Measurements from ENCODE around the gene LOXL1. TPM values are rescaled to one million over a fixed set of nuclear protein-coding genes. Genes with fewer than 3 reads are reported as not detected.

The LOXL1 gene
- polyA plus RNA-seq, 2 donors, result 7.2 to 9.6 TPM

DNA sequence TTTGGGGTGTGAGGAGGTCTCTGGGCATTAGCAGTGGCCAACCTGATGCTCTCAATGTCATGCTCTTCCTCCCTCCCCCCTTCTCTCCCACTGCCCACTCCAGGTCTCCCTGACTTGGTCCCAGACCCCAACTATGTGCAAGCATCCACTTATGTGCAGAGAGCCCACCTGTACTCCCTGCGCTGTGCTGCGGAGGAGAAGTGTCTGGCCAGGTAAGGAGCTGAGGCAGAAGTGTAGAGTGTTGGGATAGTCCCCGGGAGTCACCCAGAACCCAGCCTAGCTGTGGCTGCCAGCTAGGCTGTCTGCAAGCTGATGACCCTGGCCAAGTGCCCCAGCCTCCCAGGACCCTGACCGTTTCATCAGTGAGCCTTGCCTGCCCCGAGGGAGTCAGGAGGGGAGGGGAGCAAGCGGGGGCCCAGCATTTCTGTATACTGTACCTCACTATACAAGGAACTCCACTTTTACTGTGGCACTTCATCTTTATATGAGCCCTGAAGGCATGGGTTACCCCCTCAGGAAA, 16.5 kb downstream of the LOXL1 start:
- H3K27me3 ChIP-seq (ENCODE audit: control insufficient read depth in 1 of 2, insufficient read depth in 2 of 2, low read length in 2 of 2), result no peaks in the 10 kb centered on the region
- no peak overlapping the region for H3K27ac ChIP-seq (ENCODE audit: low read depth in 2 of 2, low read length in 1 of 2)
- 79 to 80% methylated on average over 6 of the region's 6 CpGs for WGBS, 2 donors
- H3K9me3 ChIP-seq (ENCODE audit: control insufficient read depth in 2 of 2, insufficient read depth in 1 of 2, low read depth in 1 of 2, low read length in 1 of 2), result no peaks in the 10 kb centered on the region
- no peaks in the 10 kb centered on the region for H3K36me3 ChIP-seq (ENCODE audit: control insufficient read depth in 2 of 2, insufficient read depth in 2 of 2, low read length in 1 of 2)
- H3K4me1 ChIP-seq (ENCODE audit: control insufficient read depth in 2 of 2, insufficient read depth in 2 of 2, low read length in 1 of 2), result peaks cover 0 to 2% of the 10 kb centered on the region in 2 donors
- H3K4me3 ChIP-seq (ENCODE audit: low read depth in 1 of 2, low read length in 2 of 2), result no peak overlapping the region

DNA sequence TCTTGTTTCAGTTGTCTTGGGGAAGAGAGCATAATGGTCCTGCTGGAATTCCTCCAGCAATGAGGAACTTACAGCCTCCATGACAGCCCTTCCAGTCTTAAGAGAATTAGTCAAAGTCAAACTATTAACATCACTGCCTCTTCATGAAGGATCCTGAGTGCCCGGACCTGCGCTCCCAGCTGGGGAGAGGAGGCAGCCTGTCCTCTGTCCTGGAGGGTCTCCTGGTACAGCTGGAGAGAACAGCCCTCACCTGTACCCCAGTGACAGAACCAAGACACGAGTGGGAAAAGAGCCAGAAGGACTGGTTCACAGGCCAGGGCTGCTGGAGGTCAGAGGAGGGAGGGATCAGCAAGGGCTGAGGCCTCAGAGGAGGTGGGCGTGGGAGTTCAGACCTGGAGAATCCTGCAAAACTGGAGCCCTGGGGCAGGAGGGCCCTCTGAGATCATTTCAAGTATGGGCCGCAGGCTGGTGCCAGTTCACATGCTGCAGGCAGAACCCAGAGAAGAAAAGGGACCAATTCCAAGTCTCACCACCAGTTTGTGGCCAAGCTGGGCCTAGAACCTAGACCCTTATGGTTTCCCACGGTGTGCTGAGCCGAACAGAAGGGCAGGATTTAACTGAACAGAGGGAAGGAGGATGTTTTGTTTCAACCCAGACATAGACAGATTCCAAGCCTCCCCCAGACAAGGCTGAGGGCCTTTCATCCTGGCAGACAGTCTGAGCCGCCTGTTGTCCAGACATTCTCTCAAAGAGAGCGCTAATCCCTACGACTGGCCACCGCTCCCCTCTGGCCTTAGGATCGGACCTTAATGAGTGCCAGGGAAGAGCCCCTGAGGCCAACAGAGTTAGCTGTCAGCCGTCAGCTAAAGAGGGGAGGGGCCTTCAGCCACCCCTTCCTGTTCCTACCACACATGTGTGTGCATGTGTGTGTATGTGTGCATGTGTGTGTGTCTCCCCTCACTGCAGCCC, 18.2 kb downstream of the LOXL1 start:
- no peak overlapping the region for H3K4me3 ChIP-seq (ENCODE audit: low read depth in 1 of 2, low read length in 2 of 2)
- H3K36me3 ChIP-seq (ENCODE audit: control insufficient read depth in 2 of 2, insufficient read depth in 2 of 2, low read length in 1 of 2), result no peaks in the 10 kb centered on the region
- H3K27ac ChIP-seq (ENCODE audit: low read depth in 2 of 2, low read length in 1 of 2), result no peak overlapping the region
- H3K4me1 ChIP-seq (ENCODE audit: control insufficient read depth in 2 of 2, insufficient read depth in 2 of 2, low read length in 1 of 2), result peaks cover 0 to 2% of the 10 kb centered on the region in 2 donors
- no peaks in the 10 kb centered on the region for H3K9me3 ChIP-seq (ENCODE audit: control insufficient read depth in 2 of 2, insufficient read depth in 1 of 2, low read depth in 1 of 2, low read length in 1 of 2)
- no peaks in the 10 kb centered on the region for H3K27me3 ChIP-seq (ENCODE audit: control insufficient read depth in 1 of 2, insufficient read depth in 2 of 2, low read length in 2 of 2)
- WGBS, 2 donors, result 64 to 72% methylated on average over 13 of the region's 13 CpGs

GRCh38 chr15:73945130-73945508, 18.9 kb downstream of the LOXL1 start:
- no peaks in the 10 kb centered on the region for H3K36me3 ChIP-seq (ENCODE audit: control insufficient read depth in 2 of 2, insufficient read depth in 2 of 2, low read length in 1 of 2)
- 82 to 84% methylated on average over 4 of the region's 4 CpGs for WGBS, 2 donors
- no peaks in the 10 kb centered on the region for H3K27me3 ChIP-seq (ENCODE audit: control insufficient read depth in 1 of 2, insufficient read depth in 2 of 2, low read length in 2 of 2)
- no peak overlapping the region for H3K27ac ChIP-seq (ENCODE audit: low read depth in 2 of 2, low read length in 1 of 2)
- H3K4me1 ChIP-seq (ENCODE audit: control insufficient read depth in 2 of 2, insufficient read depth in 2 of 2, low read length in 1 of 2), result peaks cover 0 to 2% of the 10 kb centered on the region in 2 donors
- H3K9me3 ChIP-seq (ENCODE audit: control insufficient read depth in 2 of 2, insufficient read depth in 1 of 2, low read depth in 1 of 2, low read length in 1 of 2), result no peaks in the 10 kb centered on the region
- H3K4me3 ChIP-seq (ENCODE audit: low read depth in 1 of 2, low read length in 2 of 2), result no peak overlapping the region

DNA sequence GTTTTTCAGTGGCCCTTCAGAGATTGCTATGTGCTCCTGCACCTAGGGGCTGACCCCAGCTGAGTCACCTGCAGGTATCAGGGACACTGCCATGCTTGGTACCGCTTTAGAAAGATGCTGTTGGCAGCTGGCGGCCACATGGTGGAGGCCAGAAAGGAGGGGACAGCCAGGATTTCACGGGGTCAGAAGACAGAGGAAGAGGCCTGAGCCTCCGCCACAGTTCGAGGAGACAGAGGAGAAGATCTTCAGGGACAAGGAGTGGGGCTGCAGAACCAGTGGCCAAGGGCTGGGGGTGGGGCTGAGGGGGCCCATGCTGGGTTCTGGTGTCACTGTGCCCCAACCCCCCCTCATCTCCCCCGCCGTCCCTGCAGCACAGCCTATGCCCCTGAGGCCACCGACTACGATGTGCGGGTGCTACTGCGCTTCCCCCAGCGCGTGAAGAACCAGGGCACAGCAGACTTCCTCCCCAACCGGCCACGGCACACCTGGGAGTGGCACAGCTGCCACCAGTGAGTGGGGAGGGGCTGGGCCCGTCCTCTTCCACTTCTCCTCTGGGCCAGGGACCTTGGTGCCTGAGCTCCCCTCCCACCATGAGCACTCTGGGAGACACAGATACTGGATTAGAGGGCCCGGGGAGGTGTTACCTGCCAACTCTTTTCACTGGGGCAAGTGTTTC, 19.9 kb downstream of the LOXL1 start:
- 84 to 85% methylated on average over 17 of the region's 17 CpGs for WGBS, 2 donors
- H3K27me3 ChIP-seq (ENCODE audit: control insufficient read depth in 1 of 2, insufficient read depth in 2 of 2, low read length in 2 of 2), result no peaks in the 10 kb centered on the region
- H3K27ac ChIP-seq (ENCODE audit: low read depth in 2 of 2, low read length in 1 of 2), result no peak overlapping the region
- no peaks in the 10 kb centered on the region for H3K36me3 ChIP-seq (ENCODE audit: control insufficient read depth in 2 of 2, insufficient read depth in 2 of 2, low read length in 1 of 2)
- no peak overlapping the region for H3K4me3 ChIP-seq (ENCODE audit: low read depth in 1 of 2, low read length in 2 of 2)
- H3K9me3 ChIP-seq (ENCODE audit: control insufficient read depth in 2 of 2, insufficient read depth in 1 of 2, low read depth in 1 of 2, low read length in 1 of 2), result no peaks in the 10 kb centered on the region
- H3K4me1 ChIP-seq (ENCODE audit: control insufficient read depth in 2 of 2, insufficient read depth in 2 of 2, low read length in 1 of 2), result peaks cover 0 to 2% of the 10 kb centered on the region in 2 donors

- no peaks in the 10 kb centered on the region for H3K9me3 ChIP-seq (ENCODE audit: control insufficient read depth in 2 of 2, insufficient read depth in 1 of 2, low read depth in 1 of 2, low read length in 1 of 2)
- H3K36me3 ChIP-seq (ENCODE audit: control insufficient read depth in 2 of 2, insufficient read depth in 2 of 2, low read length in 1 of 2), result no peaks in the 10 kb centered on the region
- H3K27me3 ChIP-seq (ENCODE audit: control insufficient read depth in 1 of 2, insufficient read depth in 2 of 2, low read length in 2 of 2), result no peaks in the 10 kb centered on the region
- H3K4me1 ChIP-seq (ENCODE audit: control insufficient read depth in 2 of 2, insufficient read depth in 2 of 2, low read length in 1 of 2), result peaks cover 0 to 5% of the 10 kb centered on the region in 2 donors
- H3K27ac ChIP-seq (ENCODE audit: low read depth in 2 of 2, low read length in 1 of 2), result no peak overlapping the region
- 95 to 98% methylated on average over 9 of the region's 9 CpGs for WGBS, 2 donors
- no peak overlapping the region for H3K4me3 ChIP-seq (ENCODE audit: low read depth in 1 of 2, low read length in 2 of 2)
These were observed 20.6 kb downstream of the LOXL1 start for GRCh38 chr15:73946795-73947370.

GRCh38 chr15:73947651-73948050, 21.4 kb downstream of the LOXL1 start:
- Histone ChIP-seq H3K4me1 (ENCODE audit: control insufficient read depth in 2 of 2, insufficient read depth in 2 of 2, low read length in 1 of 2) (peaks cover 0 to 5% of the 10 kb centered on the region in 2 donors), H3K4me3 (ENCODE audit: low read depth in 1 of 2, low read length in 2 of 2) (no peak overlapping the region), H3K27ac (ENCODE audit: low read depth in 2 of 2, low read length in 1 of 2) (no peak overlapping the region), H3K27me3 (ENCODE audit: control insufficient read depth in 1 of 2, insufficient read depth in 2 of 2, low read length in 2 of 2) (no peaks in the 10 kb centered on the region), H3K9me3 (ENCODE audit: control insufficient read depth in 2 of 2, insufficient read depth in 1 of 2, low read depth in 1 of 2, low read length in 1 of 2) (no peaks in the 10 kb centered on the region), H3K36me3 (ENCODE audit: control insufficient read depth in 2 of 2, insufficient read depth in 2 of 2, low read length in 1 of 2) (no peaks in the 10 kb centered on the region)
- WGBS, 2 donors, result 93 to 95% methylated on average over 9 of the region's 9 CpGs

DNA sequence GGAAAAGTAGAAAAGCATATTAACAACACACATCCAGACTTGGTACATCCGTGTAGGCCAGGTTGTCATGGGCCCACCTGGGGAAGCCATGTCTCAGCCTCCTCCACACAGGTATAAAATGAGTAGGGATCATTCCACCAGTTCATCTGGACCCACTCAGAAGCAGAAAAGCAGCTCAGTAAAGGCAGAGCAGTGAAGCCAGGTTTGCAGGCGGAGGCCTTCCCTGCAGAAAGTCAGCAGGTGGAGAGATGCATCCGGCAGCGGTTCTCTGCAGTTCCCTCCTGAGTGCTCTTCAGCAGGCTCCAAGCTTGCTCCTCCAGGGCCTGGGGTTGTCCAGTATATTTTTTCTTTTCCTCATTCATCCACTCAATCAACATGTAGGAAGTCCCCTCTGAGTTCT, 22.1 kb downstream of the LOXL1 start:
- Histone ChIP-seq H3K4me3 (ENCODE audit: low read depth in 1 of 2, low read length in 2 of 2) (no peak overlapping the region), H3K36me3 (ENCODE audit: control insufficient read depth in 2 of 2, insufficient read depth in 2 of 2, low read length in 1 of 2) (no peaks in the 10 kb centered on the region), H3K27ac (ENCODE audit: low read depth in 2 of 2, low read length in 1 of 2) (no peak overlapping the region), H3K9me3 (ENCODE audit: control insufficient read depth in 2 of 2, insufficient read depth in 1 of 2, low read depth in 1 of 2, low read length in 1 of 2) (no peaks in the 10 kb centered on the region), H3K27me3 (ENCODE audit: control insufficient read depth in 1 of 2, insufficient read depth in 2 of 2, low read length in 2 of 2) (no peaks in the 10 kb centered on the region), H3K4me1 (ENCODE audit: control insufficient read depth in 2 of 2, insufficient read depth in 2 of 2, low read length in 1 of 2) (peaks cover 0 to 5% of the 10 kb centered on the region in 2 donors)
- 90 to 97% methylated on average over 4 of the region's 4 CpGs for WGBS, 2 donors

GRCh38 chr15:73948982-73949381, 22.7 kb downstream of the LOXL1 start:
- Histone ChIP-seq H3K27me3 (ENCODE audit: control insufficient read depth in 1 of 2, insufficient read depth in 2 of 2, low read length in 2 of 2) (no peaks in the 10 kb centered on the region), H3K36me3 (ENCODE audit: control insufficient read depth in 2 of 2, insufficient read depth in 2 of 2, low read length in 1 of 2) (no peaks in the 10 kb centered on the region), H3K4me1 (ENCODE audit: control insufficient read depth in 2 of 2, insufficient read depth in 2 of 2, low read length in 1 of 2) (peaks cover 0 to 5% of the 10 kb centered on the region in 2 donors), H3K4me3 (ENCODE audit: low read depth in 1 of 2, low read length in 2 of 2) (no peak overlapping the region), H3K9me3 (ENCODE audit: control insufficient read depth in 2 of 2, insufficient read depth in 1 of 2, low read depth in 1 of 2, low read length in 1 of 2) (no peaks in the 10 kb centered on the region), H3K27ac (ENCODE audit: low read depth in 2 of 2, low read length in 1 of 2) (no peak overlapping the region)
- 73 to 76% methylated on average over 4 of the region's 4 CpGs for WGBS, 2 donors

DNA sequence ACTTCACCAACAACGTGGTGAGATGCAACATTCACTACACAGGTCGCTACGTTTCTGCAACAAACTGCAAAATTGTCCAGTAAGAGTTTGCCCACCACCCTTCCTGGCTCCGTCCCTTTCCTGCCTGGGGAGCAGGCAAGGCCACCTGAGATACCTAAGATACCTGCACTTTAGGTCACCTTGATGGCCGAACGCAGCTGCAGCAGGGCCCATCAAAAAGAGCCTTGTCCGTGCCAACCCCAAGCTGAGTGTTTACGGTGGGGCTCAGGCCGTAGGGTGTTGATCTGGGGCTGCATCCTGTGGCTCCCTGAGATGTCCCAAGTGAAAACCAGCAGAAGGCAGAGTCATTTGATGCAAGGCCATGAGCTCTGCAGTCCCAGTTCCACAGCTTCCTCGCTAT, 23.2 kb downstream of the LOXL1 start:
- WGBS, 2 donors, result 87 to 91% methylated on average over 10 of the region's 10 CpGs
- no peak overlapping the region for H3K27ac ChIP-seq (ENCODE audit: low read depth in 2 of 2, low read length in 1 of 2)
- H3K4me1 ChIP-seq (ENCODE audit: control insufficient read depth in 2 of 2, insufficient read depth in 2 of 2, low read length in 1 of 2), result peaks cover 0 to 5% of the 10 kb centered on the region in 2 donors
- H3K27me3 ChIP-seq (ENCODE audit: control insufficient read depth in 1 of 2, insufficient read depth in 2 of 2, low read length in 2 of 2), result no peaks in the 10 kb centered on the region
- no peak overlapping the region for H3K4me3 ChIP-seq (ENCODE audit: low read depth in 1 of 2, low read length in 2 of 2)
- no peaks in the 10 kb centered on the region for H3K9me3 ChIP-seq (ENCODE audit: control insufficient read depth in 2 of 2, insufficient read depth in 1 of 2, low read depth in 1 of 2, low read length in 1 of 2)
- H3K36me3 ChIP-seq (ENCODE audit: control insufficient read depth in 2 of 2, insufficient read depth in 2 of 2, low read length in 1 of 2), result no peaks in the 10 kb centered on the region

All from esophagus (tissue), 2 donors.